NK-92 (cell line): ENCODE results near the gene NCBP2.
"Not testable (repeated sequence)": the region's sequence is repeated elsewhere in the genome, so short reads cannot be mapped to it uniquely, and the experiment has no call there.

Source experiments
- DNase-seq: peaks from one replicate; lab custom pipeline; 2025; ENCODE audit not compliant: unreplicated experiment; lab: John Stamatoyannopoulos, UW

Gene NCBP2

DNA sequence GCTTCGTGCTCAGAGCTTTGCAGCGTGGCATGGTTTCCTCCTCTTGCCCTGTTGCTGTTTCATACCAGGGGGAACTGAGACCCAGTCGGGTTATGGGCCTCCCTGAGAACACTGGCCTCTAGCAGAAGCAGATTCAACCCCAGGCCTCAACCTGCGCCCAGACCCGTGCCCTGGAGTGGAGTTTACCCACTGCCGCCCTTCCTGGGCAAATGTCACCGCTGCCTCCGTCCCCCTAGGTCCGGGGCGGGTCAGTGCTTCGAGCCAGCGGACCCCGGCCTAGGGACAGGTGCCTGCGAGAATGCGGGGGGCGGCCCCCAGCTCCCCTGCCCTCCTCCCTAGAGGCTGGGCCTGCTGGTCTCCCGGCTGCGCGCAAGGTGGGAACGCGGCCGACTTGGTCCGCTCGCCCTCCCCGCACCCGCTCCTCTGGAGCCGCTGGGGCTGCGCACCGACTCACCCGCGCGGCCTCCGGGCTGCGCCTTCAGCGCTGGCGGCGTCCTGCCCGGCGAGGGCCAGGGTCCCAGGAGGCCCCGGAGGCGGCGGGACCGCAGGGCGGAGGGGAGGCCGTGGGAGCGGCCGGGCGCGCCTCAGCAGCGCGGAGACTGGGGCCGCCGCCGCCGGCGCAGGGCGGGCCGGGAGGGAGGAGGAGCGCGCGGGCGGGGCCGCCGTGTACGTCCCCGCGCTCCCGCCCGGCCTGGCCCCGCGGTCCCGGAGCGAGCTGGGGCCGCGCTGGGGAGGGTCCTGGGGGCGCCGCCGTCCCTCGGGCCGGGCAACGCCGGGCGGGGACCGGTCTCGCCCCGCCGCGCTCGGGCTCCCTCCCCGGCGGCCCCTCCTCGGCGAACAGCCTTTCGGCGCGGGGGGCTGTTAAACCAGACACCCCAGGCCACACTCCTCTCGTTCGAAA is 26.2 kb upstream of the NCBP2 start, which contains the start of gene PIGZ:
Gene PIGZ, minus strand, starts transcription at position 601 of the 901 bp plus-strand sequence. CDS start 16,802 bp downstream, outside the sequence.
- no peak for DNase-seq

DNA sequence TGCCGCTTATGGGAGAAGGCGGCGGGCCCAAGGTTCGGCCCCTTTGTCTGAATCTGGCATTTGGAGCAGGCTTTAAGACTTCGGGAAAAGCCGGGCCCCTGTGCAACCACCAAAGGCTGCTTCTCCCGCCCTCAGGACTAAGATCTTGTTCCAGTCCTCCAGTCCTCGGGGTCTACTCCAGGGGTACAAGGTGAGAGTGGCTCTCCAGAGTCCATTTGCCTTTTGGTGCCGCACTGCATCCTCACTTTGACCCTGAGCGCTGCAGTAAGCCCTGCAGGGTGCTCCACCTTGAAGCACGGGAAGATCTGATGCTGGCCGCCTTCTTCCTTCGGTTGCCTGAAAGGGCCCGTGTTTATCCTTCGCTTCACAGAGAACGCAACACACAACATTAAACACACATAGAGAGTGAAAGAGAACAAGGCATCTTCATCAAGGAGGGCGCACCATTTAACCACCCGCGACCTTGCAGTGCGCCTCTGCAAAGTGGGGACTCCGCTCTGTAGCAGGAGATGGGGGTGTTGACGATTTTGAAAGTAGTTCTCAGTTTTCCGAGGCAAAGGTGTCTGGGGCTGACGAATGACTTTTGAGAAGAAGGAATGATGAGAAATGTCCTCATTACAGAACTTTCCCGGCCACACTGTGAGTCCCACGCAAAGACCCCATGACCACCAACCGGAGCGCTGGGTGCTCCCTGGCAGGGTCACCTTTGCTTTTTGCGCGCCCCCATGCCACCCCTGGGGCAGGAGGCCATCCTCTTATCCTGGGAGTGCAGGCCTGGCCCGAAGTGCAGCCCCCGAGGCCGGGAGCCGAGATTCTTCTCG is 25.3 kb upstream of the NCBP2 start:
- DNase-seq = no peak

DNA sequence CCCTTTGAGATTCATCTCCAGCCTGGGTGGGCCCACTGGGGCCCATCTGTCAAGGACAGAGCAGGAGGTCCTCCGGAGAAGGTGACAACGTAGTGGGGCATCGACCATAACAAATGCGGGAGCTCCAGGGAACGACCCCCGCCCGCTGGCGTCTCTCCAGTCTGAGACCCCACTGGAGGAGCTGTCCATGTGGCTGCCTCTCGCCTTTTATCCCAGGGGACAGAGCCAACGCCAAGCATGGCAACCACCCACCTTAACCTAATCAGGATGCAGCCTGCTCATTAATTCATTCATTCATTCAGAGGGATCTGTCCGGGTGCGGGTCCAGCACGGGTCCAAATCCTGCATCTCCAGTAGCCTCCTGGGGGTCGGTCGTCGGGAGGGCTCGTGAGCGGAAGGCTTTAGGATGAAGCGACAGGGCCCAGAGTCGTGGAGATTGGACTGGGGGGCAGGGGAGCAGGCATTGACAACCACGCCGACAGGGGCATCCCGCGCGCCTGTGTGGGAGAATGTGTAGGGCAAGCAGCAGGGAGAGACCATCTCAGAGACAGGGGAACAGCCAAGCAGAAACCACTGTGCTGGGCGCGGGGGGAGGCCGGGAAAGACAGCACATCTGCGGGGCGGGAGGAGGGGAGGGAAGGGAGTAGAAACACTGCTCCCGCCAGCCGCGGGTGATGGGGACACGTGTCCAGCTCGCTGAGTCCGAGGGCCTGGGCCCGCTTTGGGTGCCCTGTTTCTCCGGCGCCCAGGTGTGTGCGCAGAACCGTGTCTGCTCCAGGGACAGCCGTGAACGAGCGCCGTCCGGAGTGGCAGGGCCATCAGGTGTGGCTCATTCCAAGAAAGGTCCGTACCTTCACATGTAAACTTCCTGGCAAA is 24.4 kb upstream of the NCBP2 start:
- DNase-seq = no peak

DNA sequence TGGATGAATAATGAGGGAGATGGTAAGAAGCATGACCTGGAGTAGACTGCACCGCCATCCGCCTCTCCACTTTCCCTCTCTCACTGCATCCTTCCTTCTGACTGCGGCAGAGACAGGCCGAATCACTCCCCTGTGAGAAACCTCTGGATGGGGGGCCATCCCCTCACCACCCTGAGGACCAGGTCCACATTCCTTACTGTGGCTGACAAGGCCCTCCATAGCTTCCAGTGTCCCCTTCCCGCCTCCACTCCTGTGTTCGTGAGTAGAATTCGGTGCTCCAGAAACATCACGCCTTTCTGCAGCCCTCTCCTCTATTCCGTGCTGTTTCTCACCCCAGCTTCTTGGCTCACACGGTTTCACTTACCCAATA is 23.5 kb upstream of the NCBP2 start:
- no peak for DNase-seq

DNA sequence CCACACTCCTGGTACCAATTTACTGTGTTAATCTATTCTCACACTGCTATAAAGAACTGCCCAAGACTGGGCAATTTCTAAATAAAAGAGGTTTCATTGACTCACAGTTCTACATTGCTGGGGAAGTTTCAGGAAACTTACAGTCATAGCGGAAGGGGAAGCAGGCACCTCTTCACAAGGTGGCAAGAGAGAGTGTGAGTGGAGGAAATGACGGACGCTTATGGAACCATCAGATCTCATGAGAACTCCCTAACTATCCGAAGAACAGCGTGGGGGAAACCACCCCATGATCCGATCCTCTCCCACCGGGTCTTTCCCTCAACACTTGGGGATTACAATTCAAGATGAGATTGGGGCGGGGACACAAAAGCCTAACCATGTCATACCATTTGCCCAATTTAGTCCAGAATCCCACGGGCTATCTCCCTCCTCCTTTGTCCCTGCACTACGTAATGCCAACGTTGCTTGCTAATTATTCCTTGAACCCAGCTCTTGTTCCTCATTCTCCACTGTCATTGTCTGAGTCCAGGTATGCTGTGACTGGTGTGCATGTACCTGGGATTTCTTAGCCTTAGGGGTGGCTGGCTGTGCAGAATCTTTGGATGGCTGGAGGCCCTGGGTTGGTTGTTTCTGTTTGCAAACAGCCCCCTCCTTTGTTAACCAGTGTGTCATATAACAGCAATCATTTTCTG is 22.9 kb upstream of the NCBP2 start:
- DNase-seq = no peak

DNA sequence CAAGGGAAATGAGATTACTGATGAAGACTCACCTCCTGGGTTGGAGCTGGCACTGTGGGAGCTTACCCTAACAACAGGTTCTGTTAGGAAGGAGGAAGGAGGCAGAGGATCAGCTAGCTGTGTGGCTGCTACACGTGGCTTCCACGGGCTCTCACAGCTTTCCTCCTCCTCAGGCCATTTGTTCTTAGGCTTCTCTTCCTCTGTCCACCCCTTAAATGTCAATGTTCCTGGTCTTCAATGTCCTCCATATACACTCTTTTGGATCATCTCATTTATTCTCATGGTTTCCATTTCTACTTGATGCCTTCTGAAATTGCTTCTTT is 21.3 kb upstream of the NCBP2 start:
- no peak for DNase-seq

DNA sequence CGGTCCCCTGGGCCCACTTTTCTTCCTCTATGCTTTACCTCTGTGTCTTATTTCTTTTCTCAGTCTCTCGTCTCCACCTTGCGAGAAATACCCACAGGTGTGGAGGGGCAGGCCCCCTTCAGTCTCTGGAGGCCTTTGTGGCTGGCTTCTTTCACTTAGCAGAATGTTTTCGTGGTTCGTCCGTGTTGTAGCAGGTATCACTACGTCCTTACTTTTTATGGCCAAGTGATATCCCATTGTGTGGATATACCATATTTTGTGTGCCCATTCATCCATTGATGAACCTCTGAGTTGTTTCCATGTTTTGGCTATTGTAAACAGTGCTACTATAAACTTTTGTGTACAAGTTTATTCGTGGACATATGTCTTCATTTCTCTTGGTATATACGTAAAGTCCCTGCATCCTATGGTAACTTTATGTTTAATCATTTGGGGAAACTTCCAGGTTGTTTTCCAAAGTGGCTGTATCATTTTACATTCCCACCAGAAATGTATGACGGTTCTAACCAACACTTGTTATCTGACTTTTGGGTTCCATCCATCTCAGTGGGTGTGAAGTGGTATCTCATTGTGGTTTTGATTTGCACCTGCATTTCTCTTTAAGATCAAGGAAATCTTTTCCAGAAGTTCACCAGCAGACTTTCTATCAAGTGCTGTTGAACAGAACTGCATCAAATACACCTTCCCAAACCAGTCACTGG is 20.8 kb upstream of the NCBP2 start:
- no peak for DNase-seq

DNA sequence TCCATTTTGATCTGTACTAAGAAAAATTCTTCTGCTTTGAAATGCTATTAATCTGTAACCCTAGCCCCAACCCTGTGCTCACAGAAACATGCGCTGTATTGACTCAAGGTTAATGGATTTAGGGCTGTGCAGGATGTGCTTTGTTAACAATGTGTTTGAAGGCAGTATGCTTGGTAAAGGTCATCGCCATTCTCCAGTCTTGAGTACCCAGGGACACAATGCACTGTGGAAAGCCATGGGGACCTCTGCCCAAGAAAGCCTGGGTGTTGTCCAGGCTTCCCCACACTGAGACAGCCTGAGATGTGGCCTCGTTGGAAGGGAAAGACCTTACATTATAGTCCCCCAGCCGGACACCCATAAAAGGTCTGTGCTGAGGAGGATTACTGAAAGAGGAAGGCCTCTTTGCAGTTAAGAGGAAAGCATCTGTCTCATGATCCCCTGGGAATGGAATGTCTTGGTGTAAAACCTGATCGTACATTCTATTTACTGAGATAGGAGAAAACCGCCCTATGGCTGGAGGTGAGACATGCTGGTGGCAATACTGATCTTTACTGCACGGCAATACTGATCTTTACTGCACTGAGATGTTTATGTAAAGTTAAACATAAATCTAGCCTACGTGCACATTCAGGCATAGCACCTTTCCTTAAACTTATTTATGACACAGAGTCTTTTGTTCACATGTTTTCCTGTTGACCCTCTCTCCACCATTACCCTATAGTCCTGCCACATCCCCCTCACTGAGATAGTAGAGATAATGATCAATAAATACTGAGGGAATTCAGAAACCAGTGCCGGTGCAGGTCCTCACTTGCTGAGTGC is 20.0 kb upstream of the NCBP2 start:
- DNase-seq = no peak

DNA sequence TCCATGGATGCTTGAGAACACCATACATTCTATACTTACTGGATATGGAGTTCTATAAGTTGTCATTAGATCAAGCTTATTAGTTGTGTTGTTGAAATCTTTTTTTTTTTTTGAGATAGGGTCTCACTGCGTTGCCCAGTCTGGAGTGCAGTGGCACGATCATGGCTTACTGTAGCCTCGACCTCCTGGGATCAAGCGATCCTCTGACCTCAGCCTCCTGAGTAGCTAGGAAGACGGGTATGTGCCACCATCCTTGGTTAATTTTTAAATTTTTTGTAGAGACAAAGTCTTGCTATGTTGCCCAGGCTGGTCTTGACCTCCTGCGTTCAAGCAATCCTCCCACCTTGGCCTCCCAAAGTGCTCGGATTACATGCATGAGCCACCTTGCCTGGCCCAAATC is 12.5 kb upstream of the NCBP2 start:
- DNase-seq = no peak

DNA sequence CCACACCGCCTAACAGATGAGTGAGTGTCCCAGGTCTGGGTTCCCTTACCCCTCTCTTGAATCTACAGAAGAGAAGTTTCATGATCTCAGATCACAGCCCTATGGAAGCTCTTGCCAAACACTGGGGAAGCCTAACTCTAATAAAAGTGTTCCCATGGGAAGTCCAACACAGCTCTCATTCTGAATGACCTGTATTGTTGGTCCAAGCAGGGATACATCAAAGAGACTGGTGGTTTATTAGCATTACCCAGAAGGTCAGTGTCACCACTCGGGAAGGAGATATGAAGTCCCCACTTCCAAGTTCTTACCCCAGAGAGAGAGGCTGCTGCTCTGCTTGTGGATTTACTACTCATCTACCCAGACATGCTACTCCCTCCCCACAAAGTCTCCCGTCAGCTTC is 9.0 kb upstream of the NCBP2 start:
- no peak for DNase-seq

DNA sequence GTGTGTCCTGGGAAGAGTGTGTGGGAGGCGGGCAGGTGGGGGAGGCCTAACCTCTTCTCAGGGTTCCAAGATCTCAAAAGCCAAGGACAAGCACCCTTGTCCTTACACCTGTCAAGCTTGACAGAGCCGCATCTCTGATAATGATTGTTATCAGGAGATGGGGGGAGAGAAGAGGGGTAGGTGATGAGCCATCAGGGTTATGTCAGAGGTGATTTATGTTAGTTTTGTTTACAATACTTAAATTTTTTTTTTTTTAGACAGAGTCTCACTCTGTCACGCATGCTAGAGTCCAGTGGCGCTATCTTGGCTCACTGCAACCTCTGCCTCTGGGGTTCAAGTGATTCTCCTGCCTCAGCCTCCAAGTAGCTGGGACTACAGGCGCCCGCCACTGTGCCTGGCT is 7.4 kb upstream of the NCBP2 start:
- no peak for DNase-seq

DNA sequence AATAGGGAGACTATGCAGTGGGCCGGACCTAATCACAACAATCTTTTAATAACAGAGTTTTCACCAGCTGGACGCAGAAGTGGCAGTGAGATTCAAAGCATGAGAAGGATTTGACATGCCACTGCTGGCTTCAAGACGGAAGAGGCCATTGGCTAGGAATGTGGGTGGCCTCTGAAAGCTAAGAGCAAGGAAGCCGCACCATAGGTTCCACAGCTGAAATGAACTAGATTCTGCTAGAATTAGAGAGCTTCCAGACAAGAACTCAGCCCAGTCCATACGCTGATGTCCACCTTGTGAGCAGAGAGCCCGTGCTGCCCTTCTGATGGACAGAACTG is 6.9 kb upstream of the NCBP2 start:
- no peak for DNase-seq

DNA sequence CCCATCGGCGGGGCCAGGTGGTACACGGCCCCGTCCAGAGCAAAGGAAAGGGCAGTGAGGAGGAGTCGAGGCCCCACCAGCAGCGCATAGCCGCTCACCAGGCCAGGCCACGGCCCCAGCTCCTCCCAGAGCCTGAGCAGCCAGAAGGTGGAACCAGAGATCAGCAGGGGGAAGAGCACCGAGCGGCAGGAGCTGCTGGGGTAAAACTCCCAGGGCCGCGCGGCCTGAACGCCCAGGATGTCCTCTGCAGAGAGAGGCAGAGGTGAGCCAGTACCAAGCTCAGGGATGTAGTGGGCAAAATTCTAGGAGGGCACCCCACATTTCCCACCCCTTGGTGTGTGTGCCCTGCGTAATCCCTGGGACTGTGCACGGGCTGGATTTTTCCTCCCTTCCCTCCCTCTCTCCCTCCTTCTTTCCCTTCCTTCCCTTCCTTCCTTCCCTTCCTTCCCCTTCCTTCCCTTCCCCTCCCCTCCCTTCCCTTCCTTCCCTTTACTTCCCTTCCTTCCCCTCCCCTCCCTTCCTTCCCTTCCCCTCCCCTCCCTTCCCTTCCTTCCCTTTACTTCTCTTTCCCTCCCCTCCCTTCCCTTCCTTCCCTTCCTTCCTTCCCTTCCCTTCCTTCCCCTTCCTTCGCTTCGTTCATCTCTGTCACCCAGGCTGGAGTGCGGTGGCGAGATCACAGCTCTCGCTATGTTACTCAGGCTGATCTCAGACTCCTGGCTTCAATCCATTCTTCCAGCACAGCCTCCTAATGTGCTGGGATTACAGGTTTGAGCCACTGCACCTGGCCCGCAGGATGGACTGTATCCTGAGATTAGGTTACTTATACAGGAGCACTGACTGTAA is 6.3 kb upstream of the NCBP2 start:
- no peak for DNase-seq

DNA sequence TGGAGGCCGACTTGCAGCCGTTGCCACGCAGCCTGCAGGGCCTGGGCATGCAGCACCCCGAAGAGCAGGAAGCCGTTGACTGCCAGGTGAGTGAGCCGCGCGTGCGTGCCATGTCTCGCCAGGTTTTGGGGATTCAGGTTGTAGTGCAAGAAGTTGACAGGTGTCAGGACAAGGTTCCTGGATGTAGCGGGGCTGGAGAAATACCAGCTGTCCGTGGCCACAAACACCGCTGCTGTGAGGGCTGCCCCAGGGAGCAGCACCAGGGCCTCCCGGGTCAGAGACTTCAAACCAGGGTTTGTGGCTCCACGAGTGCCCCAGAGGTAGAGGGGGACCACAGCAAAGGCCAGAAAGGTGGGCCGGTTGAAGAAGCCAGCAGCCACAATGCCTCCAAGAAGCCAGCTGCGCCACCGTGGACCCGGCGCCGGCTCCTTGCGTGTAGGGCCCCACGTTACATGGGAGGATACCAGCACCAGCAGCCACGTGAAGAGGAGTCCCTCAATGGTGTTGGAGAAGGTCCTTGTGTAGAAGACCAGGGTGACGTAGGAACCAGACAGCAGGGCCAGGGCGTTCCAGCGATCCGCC is 5.6 kb upstream of the NCBP2 start:
- no peak for DNase-seq

DNA sequence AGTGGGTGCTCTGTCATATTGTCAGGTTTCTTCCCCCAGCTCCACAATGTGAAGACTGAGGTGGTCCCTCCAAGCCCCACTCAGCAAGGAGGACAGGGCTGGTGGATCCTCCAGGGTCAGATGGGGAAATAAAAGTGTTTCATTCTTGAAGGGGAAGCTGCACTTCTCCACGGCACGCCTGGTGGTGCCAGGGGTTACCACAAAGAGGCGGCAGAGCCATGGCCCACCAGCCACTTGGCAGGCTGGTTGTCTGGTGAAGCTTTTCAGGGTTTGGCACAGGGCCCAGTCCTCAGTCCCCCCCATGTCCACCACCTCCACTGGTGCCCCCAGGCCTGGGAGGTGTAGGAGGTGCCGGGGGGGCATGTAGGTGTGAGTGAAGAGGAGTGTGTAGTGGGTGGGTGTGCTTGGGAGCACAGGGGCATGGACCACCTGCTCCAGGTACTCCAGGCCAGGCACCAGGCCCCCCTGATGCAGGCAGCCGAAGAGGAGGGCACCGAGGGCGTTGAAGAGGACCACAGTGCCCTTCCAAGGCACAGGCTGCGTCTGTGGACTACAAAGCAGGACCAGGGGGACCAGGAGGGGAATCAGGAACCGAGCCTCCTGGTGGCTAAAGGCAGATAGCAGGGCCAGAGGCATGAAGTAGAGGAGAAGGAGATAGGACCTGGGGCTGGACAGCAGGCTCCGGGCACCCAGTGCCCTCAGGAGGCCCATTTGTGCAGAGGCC is 5.0 kb upstream of the NCBP2 start:
- no peak for DNase-seq

DNA sequence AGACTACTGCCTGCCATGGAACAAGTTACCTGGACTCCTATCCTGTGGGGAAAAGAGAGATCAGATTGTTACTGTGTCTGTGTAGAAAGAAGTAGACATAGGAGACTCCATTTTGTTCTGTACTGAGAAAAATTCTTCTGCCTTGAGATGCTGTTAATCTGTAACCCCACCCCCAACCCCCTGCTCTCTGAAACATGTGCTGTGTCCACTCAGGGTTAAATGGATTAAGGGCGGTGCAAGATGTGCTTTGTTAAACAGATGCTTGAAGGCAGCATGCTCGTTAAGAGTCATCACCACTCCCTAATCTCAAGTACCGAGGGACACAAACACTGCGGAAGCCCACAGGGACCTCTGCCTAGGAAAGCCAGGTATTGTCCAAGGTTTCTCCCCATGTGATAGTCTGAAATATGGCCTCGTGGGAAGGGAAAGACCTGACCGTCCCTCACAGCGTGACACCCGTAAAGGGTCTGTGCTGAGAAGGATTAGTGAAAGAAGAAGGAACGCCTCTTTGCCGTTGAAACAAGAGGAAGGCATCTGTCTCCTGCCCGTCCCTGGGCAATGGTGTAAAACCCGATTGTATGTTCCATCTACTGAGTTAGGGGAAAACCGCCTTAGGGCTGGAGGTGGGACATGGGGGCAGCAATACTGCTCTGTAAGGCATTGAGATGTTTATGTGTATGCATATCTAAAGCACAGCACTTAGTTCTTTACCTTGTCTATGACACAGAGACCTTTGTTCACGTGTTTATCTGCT is 1.9 kb upstream of the NCBP2 start:
- DNase-seq = not testable (repeated sequence)

DNA sequence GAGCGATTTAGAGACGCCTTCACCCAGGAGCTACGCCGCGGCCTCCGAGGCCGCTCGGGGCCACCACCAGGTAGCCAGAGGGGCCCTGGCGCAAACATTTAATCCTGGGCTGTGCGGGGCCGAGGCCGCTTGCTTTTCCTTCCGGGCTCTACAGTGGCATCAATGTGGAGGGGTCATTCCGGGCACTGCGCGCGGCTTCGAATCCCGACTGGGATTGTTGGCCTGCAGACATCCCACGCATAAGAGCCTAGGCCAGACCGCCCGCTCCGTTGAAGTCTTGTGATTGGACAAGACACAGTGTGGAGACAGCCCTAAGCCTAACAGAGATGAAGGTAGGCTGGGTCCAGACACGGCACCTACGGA is 568 bp upstream of the NCBP2 start:
- DNase-seq = no peak
